ENCODE data around the gene FARS2. TPM values are rescaled to one million over a fixed set of nuclear protein-coding genes. Genes with fewer than 3 reads are reported as not detected.

FARS2 gene
- total and polyA plus RNA-seq, 2 of the 13 experiments (the other 11 are each of a cell fraction or from before 2014, with no cell fraction given), result 15.4 to 26.0 TPM

DNA sequence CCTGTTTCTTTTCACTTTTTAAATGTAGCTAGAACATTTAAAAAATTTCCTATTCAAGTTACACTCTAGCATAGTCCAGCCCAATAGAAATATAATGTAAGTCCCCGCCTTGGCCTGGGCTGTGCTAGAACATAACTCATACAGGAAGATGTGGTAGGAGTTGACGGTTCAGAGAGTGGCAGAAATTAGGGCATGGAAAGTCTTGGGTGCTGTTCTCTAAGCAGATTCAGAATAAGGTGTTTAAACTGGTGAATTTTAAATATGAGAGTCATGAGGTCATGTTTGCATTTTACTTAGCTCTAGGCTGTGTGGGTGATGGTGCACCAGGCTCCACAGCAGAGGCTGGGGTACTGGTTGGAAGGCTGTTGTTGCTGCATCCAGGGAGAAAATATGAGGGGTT lies 256.5 kb downstream of the FARS2 start (continued):
- TF ChIP-seq, protein P1, sequence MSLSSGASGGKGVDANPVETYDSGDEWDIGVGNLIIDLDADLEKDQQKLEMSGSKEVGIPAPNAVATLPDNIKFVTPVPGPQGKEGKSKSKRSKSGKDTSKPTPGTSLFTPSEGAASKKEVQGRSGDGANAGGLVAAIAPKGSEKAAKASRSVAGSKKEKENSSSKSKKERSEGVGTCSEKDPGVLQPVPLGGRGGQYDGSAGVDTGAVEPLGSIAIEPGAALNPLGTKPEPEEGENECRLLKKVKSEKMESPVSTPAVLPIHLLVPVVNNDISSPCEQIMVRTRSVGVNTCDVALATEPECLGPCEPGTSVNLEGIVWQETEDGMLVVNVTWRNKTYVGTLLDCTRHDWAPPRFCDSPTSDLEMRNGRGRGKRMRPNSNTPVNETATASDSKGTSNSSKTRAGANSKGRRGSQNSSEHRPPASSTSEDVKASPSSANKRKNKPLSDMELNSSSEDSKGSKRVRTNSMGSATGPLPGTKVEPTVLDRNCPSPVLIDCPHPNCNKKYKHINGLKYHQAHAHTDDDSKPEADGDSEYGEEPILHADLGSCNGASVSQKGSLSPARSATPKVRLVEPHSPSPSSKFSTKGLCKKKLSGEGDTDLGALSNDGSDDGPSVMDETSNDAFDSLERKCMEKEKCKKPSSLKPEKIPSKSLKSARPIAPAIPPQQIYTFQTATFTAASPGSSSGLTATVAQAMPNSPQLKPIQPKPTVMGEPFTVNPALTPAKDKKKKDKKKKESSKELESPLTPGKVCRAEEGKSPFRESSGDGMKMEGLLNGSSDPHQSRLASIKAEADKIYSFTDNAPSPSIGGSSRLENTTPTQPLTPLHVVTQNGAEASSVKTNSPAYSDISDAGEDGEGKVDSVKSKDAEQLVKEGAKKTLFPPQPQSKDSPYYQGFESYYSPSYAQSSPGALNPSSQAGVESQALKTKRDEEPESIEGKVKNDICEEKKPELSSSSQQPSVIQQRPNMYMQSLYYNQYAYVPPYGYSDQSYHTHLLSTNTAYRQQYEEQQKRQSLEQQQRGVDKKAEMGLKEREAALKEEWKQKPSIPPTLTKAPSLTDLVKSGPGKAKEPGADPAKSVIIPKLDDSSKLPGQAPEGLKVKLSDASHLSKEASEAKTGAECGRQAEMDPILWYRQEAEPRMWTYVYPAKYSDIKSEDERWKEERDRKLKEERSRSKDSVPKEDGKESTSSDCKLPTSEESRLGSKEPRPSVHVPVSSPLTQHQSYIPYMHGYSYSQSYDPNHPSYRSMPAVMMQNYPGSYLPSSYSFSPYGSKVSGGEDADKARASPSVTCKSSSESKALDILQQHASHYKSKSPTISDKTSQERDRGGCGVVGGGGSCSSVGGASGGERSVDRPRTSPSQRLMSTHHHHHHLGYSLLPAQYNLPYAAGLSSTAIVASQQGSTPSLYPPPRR (CRISPR knock-in tag; IDR thresholded peaks at IDR 0.05; ENCODE audit: borderline replicate concordance), result no peak
- TF ChIP-seq, protein P2, sequence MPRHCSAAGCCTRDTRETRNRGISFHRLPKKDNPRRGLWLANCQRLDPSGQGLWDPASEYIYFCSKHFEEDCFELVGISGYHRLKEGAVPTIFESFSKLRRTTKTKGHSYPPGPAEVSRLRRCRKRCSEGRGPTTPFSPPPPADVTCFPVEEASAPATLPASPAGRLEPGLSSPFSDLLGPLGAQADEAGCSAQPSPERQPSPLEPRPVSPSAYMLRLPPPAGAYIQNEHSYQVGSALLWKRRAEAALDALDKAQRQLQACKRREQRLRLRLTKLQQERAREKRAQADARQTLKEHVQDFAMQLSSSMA (CRISPR knock-in tag; IDR thresholded peaks at IDR 0.05), result no peak
- no peak for TF ChIP-seq TRIM24 (CRISPR knock-in tag; IDR thresholded peaks at IDR 0.05)
- no peak for TF ChIP-seq ZNF672 (CRISPR knock-in tag; IDR thresholded peaks at IDR 0.05)
- no peak for TF ChIP-seq FIP1L1 (IDR thresholded peaks at IDR 0.05; ENCODE audit: borderline replicate concordance, insufficient read depth, low read depth, low read length)
- no peak for TF ChIP-seq ZNF766 (CRISPR knock-in tag; IDR thresholded peaks at IDR 0.05; ENCODE audit: borderline replicate concordance)
- TF ChIP-seq, protein P3, sequence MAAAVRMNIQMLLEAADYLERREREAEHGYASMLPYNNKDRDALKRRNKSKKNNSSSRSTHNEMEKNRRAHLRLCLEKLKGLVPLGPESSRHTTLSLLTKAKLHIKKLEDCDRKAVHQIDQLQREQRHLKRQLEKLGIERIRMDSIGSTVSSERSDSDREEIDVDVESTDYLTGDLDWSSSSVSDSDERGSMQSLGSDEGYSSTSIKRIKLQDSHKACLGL (CRISPR knock-in tag; IDR thresholded peaks at IDR 0.05), result no peak
- TF ChIP-seq HOXA9 (CRISPR knock-in tag; IDR thresholded peaks at IDR 0.05; ENCODE audit: borderline replicate concordance), result no peak

All from HepG2 (cell line).